PC-9 (cell line): ENCODE data around the gene ERBB3. TPM values are rescaled to one million over a fixed set of nuclear protein-coding genes. Genes with fewer than 3 reads are reported as not detected.
A peak's percentile ranks its signal among the peaks of the same experiment; 100 is the strongest.

Experiments used
- BruUV-seq: library from RNA; stranded (reverse); fragments of 400-500 nt; replicated peaks from 2 replicates; lab custom pipeline; 2021; lab: Mats Ljungman, UMichigan
- CTCF ChIA-PET: fragments of 300-600 bp; sonication (Branson Sonifier 250); formaldehyde crosslinking; loops from one replicate; lab custom pipeline; 2022; ENCODE audit warnings: antibody characterized with exemption; lab: Charles Lee
- POLR2A ChIA-PET: fragments of 300-600 bp; sonication (Branson Sonifier 250); formaldehyde crosslinking; loops from one replicate; lab custom pipeline; 2022; ENCODE audit warnings: antibody characterized with exemption; ENCODE audit not compliant: unreplicated experiment; lab: Charles Lee
- DNase-seq, 2 experiments: peaks; one replicate each; pipeline versions ENCODE4 v3.0.0 to v3.0.0-alpha.2; 2015 to 2022; ENCODE audit warnings: mixed read lengths in 1 of 2
- H2AFZ ChIP-seq: fragments of 200-600 bp; sonication (generic); 2 replicates; pipeline ENCODE4 v1.8.1; 2017; ENCODE audit warnings: antibody characterized with exemption
- H3F3A ChIP-seq: fragments of 200-600 bp; sonication (generic); 2 replicates; pipeline ENCODE4 v1.8.1; 2017; ENCODE audit warnings: antibody characterized with exemption, mild to moderate bottlenecking, low read depth; ENCODE audit not compliant: insufficient read depth
- H3K27ac ChIP-seq: fragments of 200-600 bp; sonication (generic); 2 replicates; pipeline ENCODE4 v1.6.1; 2016; ENCODE audit warnings: mixed run types
- H3K27me3 ChIP-seq: fragments of 200-600 bp; sonication (generic); 2 replicates; pipeline ENCODE4 v1.6.1; 2016; ENCODE audit warnings: low read depth, mixed run types; ENCODE audit not compliant: insufficient read depth
- H3K36me3 ChIP-seq: fragments of 200-600 bp; sonication (generic); 2 replicates; pipeline ENCODE4 v1.6.1; 2016; ENCODE audit warnings: low read depth, mixed run types
- H3K4me1 ChIP-seq: fragments of 200-600 bp; sonication (generic); replicated peaks from 2 replicates; pipeline ENCODE4 v1.6.1; 2016; ENCODE audit warnings: mixed run types; ENCODE audit not compliant: insufficient read depth
- H3K4me2 ChIP-seq: fragments of 200-600 bp; sonication (generic); 2 replicates; pipeline ENCODE4 v1.6.1; 2017; ENCODE audit warnings: mixed run types
- H3K4me3 ChIP-seq: fragments of 200-600 bp; sonication (generic); 2 replicates; pipeline ENCODE4 v1.6.1; 2016; ENCODE audit warnings: mixed run types
- H3K79me2 ChIP-seq: fragments of 200-600 bp; sonication (generic); 2 replicates; pipeline ENCODE4 v1.6.1; 2017; ENCODE audit warnings: low read depth, mixed run types
- H3K9me2 ChIP-seq: fragments of 200-600 bp; sonication (generic); 2 replicates; pipeline ENCODE4 v1.8.1; 2017; ENCODE audit warnings: mild to moderate bottlenecking; ENCODE audit not compliant: insufficient read depth
- H3K9me3 ChIP-seq: fragments of 200-600 bp; sonication (generic); 2 replicates; pipeline ENCODE4 v1.8.1; 2016; ENCODE audit warnings: low read depth; ENCODE audit not compliant: insufficient read depth
- H4K20me1 ChIP-seq: fragments of 200-600 bp; sonication (generic); 2 replicates; pipeline ENCODE4 v1.8.1; 2017; ENCODE audit not compliant: insufficient read depth
- EZH2 ChIP-seq: fragments of 200-600 bp; sonication (generic); IDR thresholded peaks from 2 replicates; pipeline ENCODE4 v1.8.0; 2017; ENCODE audit warnings: antibody characterized with exemption, low read depth
- intact Hi-C: fragments of 100-400 bp; cut with micrococcal nuclease; formaldehyde crosslinking; loops from one replicate; pipeline ENCODE4 v1.10.0; 2022; ENCODE audit not compliant: unreplicated experiment
- total RNA-seq: library from RNA; stranded (reverse); gene quantifications from 2 replicates; pipeline ENCODE4 v1.2.3, GENCODE V29; 2021
- TF ChIP-seq, protein P1 (sequence below): fragments of 200-600 bp; sonication (generic); conservative IDR thresholded peaks from 2 replicates; pipeline ENCODE4 v1.6.1; 2017; ENCODE audit warnings: mixed run types, antibody characterized with exemption, mild to moderate bottlenecking, moderate library complexity

ERBB3 gene
- total RNA-seq, 1 experiment from 2014 or later: 127 TPM

DNA sequence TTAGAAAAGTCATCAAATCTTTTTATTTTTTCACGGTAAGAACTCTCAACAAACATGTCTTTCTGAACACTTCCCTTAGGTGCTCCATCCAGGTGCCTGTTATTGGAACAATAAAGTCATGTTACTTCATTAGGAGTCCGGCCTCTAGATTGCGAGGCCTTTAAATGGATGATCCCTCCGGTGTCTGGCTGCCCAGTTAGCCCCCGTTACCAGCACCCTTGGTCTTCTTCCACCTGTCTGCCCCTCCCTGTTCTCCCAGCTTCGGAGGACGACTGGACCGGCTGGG is 23.8 kb downstream of the ERBB3 start:
- H3K79me2 ChIP-seq: peaks cover 43% of the 10 kb centered on the region
- intact Hi-C loops: loop anchor here (1.0 to 2.0 kb wide), 4 partner anchors 15 to 346 kb away; partner anchors contain the start of genes SUOX, TIMELESS and ZC3H10
- peaks cover 25% of the 10 kb centered on the region for H3K4me1 ChIP-seq
- H3K27me3 ChIP-seq: no peaks in the 10 kb centered on the region
- POLR2A ChIA-PET: interaction anchor here (0.5 to 0.9 kb wide), 5 partner anchors 13 to 256 kb away, joined by 3 to 5 read pairs (median 4); partner anchors contain the start of genes RPL41, STAT2, SUOX and ZC3H10
- BruUV-seq: no TSS peak
- H3F3A ChIP-seq: peaks cover 64% of the 10 kb centered on the region
- peak overlapping the region; percentile 97 for H3K4me3 ChIP-seq
- peak overlapping the region; percentile 82 for H3K4me2 ChIP-seq
- no peak for DNase-seq
- CTCF ChIA-PET: interaction anchor here (0.9 to 2.3 kb wide), 2 partner anchors 14 to 86 kb away, joined by 8 to 13 read pairs; partner anchors contain the start of genes SMARCC2 and ZC3H10
- H2AFZ ChIP-seq: peak overlapping the region; percentile 46; the same call in 1 of the 2 replicates
- TF ChIP-seq, protein P1, sequence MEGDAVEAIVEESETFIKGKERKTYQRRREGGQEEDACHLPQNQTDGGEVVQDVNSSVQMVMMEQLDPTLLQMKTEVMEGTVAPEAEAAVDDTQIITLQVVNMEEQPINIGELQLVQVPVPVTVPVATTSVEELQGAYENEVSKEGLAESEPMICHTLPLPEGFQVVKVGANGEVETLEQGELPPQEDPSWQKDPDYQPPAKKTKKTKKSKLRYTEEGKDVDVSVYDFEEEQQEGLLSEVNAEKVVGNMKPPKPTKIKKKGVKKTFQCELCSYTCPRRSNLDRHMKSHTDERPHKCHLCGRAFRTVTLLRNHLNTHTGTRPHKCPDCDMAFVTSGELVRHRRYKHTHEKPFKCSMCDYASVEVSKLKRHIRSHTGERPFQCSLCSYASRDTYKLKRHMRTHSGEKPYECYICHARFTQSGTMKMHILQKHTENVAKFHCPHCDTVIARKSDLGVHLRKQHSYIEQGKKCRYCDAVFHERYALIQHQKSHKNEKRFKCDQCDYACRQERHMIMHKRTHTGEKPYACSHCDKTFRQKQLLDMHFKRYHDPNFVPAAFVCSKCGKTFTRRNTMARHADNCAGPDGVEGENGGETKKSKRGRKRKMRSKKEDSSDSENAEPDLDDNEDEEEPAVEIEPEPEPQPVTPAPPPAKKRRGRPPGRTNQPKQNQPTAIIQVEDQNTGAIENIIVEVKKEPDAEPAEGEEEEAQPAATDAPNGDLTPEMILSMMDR: no peak
- TF ChIP-seq EZH2: no peak
- H3K9me2 ChIP-seq: no peaks in the 10 kb centered on the region
- peaks cover 31% of the 10 kb centered on the region for H3K36me3 ChIP-seq
- peaks cover 15% of the 10 kb centered on the region for H4K20me1 ChIP-seq
- no peaks in the 10 kb centered on the region for H3K9me3 ChIP-seq
- peak overlapping the region; percentile 50 for H3K27ac ChIP-seq

DNA sequence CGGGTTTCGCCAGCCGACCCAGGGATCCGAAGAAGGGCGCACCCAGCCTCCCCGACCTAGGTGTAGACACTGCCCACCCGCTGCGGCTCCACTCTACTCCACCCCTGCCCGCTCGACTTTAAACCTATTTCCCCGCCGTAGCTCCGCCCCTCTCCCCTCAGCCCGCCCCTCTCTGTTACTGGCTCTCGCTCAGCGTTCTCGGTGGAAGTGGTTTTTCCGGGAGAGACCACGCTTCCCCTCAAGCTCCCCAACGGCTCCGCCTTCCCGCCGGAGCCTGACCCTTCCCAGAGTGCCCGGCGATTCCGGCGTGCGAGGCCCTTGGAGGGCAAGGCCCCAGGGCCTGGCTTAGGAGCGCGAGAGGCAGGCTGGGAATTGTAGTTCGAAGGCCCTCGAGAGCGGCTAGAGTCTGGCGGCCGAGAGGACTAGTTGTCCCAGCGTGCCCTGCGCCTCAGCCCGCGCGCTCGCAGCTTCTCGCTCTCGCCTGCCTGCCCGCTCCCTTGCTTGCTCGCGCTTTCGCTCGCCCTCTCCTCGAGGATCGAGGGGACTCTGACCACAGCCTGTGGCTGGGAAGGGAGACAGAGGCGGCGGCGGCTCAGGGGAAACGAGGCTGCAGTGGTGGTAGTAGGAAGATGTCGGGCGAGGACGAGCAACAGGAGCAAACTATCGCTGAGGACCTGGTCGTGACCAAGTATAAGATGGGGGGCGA is 24.3 kb downstream of the ERBB3 start, which contains the start of gene PA2G4:
Gene PA2G4 (plus strand): TSS at position 451 of the 706 bp plus-strand sequence. CDS start 179 bp downstream, at position 630.
- H3K9me3 ChIP-seq: no peaks in the 10 kb centered on the region
- peaks cover 35% of the 10 kb centered on the region for H3K36me3 ChIP-seq
- peaks cover 25% of the 10 kb centered on the region for H3K4me1 ChIP-seq
- peak; percentile 97 to 98 for DNase-seq
- H3K79me2 ChIP-seq: peaks cover 43% of the 10 kb centered on the region
- TF ChIP-seq, protein P1: no peak
- TF ChIP-seq EZH2: no peak
- POLR2A ChIA-PET: interaction anchor here (0.5 to 0.9 kb wide), 7 partner anchors 12 to 256 kb away, joined by 3 to 5 read pairs (median 3); partner anchors contain the start of genes RPL41, STAT2, SUOX and ZC3H10
- CTCF ChIA-PET: interaction anchor here (0.6 to 2.3 kb wide), 3 partner anchors 14 to 1109 kb away, joined by 8 to 13 read pairs (median 13); partner anchors contain the start of genes SMARCC2 and ZC3H10
- no TSS peak for BruUV-seq
- peak within 1 kb of the TSS; percentile 50 for H3K27ac ChIP-seq
- H3K27me3 ChIP-seq: no peaks in the 10 kb centered on the region
- H3K4me3 ChIP-seq: peak within 1 kb of the TSS; percentile 97
- H4K20me1 ChIP-seq: peaks cover 15% of the 10 kb centered on the region
- H3K9me2 ChIP-seq: no peaks in the 10 kb centered on the region
- H3K4me2 ChIP-seq: peak within 1 kb of the TSS; percentile 96
- intact Hi-C loops: loop anchor here (1.0 to 2.0 kb wide), 4 partner anchors 14 to 345 kb away; partner anchors contain the start of genes SUOX, TIMELESS and ZC3H10
- peak within 1 kb of the TSS; percentile 93 for H2AFZ ChIP-seq
- H3F3A ChIP-seq: peaks cover 68% of the 10 kb centered on the region

DNA sequence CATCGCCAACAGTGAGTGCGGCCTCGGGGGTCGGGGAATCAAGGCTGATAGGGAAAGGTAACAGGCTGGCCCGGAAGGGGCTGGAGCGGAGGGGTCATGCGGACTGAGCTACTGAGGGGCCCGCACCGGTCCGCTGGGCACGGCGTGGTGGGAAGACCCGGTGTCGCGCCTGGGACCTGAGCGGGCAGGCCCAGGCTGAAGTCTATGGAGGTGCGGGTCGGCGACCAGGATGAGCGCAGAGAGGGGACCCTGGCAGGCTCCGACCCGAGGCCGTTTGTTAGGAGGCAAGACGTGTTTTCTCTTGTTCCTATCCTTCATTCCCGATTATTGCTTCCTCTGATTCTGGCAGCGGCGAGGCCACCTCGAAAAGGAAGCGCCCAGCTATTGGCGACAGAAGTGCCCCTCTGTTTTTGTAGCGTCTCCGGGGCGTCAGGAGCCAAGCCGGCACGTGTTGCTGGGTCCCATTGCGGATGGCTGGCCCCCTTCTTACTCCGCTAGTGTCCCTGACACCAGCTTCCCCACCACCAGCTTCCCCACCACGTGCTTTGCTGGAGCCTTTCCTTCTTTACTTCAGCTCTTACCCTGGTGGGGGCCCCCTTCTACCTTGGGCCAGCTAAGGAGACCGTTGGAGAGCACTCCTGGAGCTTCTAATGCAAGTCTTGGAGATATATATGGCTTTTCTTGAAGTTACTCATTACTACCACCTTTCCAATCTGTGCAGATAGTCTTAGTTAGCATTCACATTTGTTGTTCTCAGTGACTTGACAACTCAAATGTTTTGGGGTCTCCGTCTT is 25.0 kb downstream of the ERBB3 start:
- Histone ChIP-seq H4K20me1 (peaks cover 15% of the 10 kb centered on the region), H2AFZ (peak overlapping the region; percentile 93), H3F3A (peaks cover 71% of the 10 kb centered on the region), H3K9me2 (no peaks in the 10 kb centered on the region), H3K9me3 (no peaks in the 10 kb centered on the region), H3K36me3 (peaks cover 33% of the 10 kb centered on the region), H3K27ac (peak overlapping the region; percentile 50), H3K4me3 (peak overlapping the region; percentile 97), H3K79me2 (peaks cover 43% of the 10 kb centered on the region), H3K27me3 (no peaks in the 10 kb centered on the region), H3K4me2 (peak overlapping the region; percentile 96), H3K4me1 (peaks cover 25% of the 10 kb centered on the region)
- no peak for DNase-seq
- ChIA-PET POLR2A (no interaction called here), CTCF (interaction anchor here (0.6 to 2.3 kb wide), 4 partner anchors 13 to 1108 kb away, joined by 3 to 13 read pairs (median 10); partner anchors contain the start of genes SMARCC2 and ZC3H10)
- intact Hi-C loops: loop anchor here (1.0 to 2.0 kb wide), 4 partner anchors 13 to 344 kb away; partner anchors contain the start of genes SUOX, TIMELESS and ZC3H10
- BruUV-seq: no TSS peak
- no peak for TF ChIP-seq EZH2
- TF ChIP-seq, protein P1: no peak
